K562 (cell line): Measurements from ENCODE around the gene BCAP31. TPM values are rescaled to one million over a fixed set of nuclear protein-coding genes. Genes with fewer than 3 reads are reported as not detected.
A peak's percentile ranks its signal among the peaks of the same experiment; 100 is the strongest.

Source experiments
- CTCFL ChIP-seq: IDR thresholded peaks from 2 replicates; pipeline ENCODE4 v1.6.1; 2011; ENCODE audit warnings: borderline replicate concordance, low read depth, mild to moderate bottlenecking, moderate library complexity, low read length; ENCODE audit not compliant: insufficient read depth, poor library complexity, severe bottlenecking
- DEAF1 ChIP-seq: fragments of 450-650 bp; formaldehyde crosslinking; IDR thresholded peaks from 2 replicates; pipeline ENCODE4 v1.4.0; 2020; ENCODE audit warnings: mild to moderate bottlenecking, moderate library complexity
- ERF ChIP-seq: fragments of 450-650 bp; formaldehyde crosslinking; IDR thresholded peaks from 2 replicates; pipeline ENCODE4 v1.4.0; 2020; ENCODE audit warnings: mild to moderate bottlenecking, mixed read lengths
- GATAD2A ChIP-seq: fragments of 450-650 bp; IDR thresholded peaks from 2 replicates; pipeline ENCODE4 v1.6.1; 2017
- KLF16 ChIP-seq: IDR thresholded peaks from 2 replicates; pipeline ENCODE4 v1.6.1; 2016; ENCODE audit warnings: antibody characterized with exemption
- PHF21A ChIP-seq: fragments of 450-650 bp; IDR thresholded peaks from 2 replicates; pipeline ENCODE4 v1.6.1; 2017; ENCODE audit warnings: low read depth, borderline replicate concordance
- RAD21 ChIP-seq, 2 experiments: fragments of 250-450 bp in 1 of 2; fragments of 450-650 bp in 1 of 2; sonication (Bioruptor Pico) in 1 of 2; formaldehyde crosslinking in 1 of 2; IDR thresholded peaks in 1 of 2; conservative IDR thresholded peaks in 1 of 2; 2 replicates each; pipeline versions ENCODE4 v1.4.0 to v1.8.0; 2020 to 2022; ENCODE audit warnings: mild to moderate bottlenecking in 2 of 2, moderate library complexity in 1 of 2
- RB1 ChIP-seq: fragments of 450-650 bp; IDR thresholded peaks from 2 replicates; pipeline ENCODE4 v1.6.1; 2017; ENCODE audit warnings: low read depth, mild to moderate bottlenecking
- SMAD3 ChIP-seq: fragments of 450-650 bp; formaldehyde crosslinking; conservative IDR thresholded peaks from 2 replicates; pipeline ENCODE4 v1.4.0; 2020; ENCODE audit warnings: mild to moderate bottlenecking
- SMC3 ChIP-seq: conservative IDR thresholded peaks from 2 replicates; pipeline ENCODE4 v1.6.1; 2011; ENCODE audit warnings: low read depth, low read length, improper control_type of control experiment; ENCODE audit not compliant: insufficient read depth
- SRSF7 ChIP-seq: fragments of 200-400 bp; formaldehyde crosslinking; optimal IDR thresholded peaks from 2 replicates; pipeline ENCODE3; 2017; ENCODE audit warnings: mild to moderate bottlenecking, low read depth, low read length
- UBTF ChIP-seq, 2 experiments: IDR thresholded peaks; 2 replicates each; pipeline ENCODE4 v1.6.1; 2012; ENCODE audit warnings: improper control_type of control experiment in 2 of 2, low read depth in 2 of 2, low read length in 2 of 2, borderline replicate concordance in 1 of 2
- polyA plus RNA-seq, 8 experiments: library from polyadenylated mRNA; depleted of rRNA in 4 of 8; stranded (reverse) in 5 of 8; unstranded in 3 of 8; fragments of >200 nt; fragmentation: Nextera tagmentation in 2 of 8; fragmentation: Illumina TruSeq in 1 of 8; extraction: Ambion mirVana in 2 of 8; extraction: Trizol in 1 of 8; gene quantifications; 2 replicates each; pipeline versions ENCODE4 v1.2.1 to v1.2.3, GENCODE V29; 2011 to 2014; ENCODE audit warnings: inconsistent platforms in 1 of 8, missing spikeins in 1 of 8
- total RNA-seq, 7 experiments: library from RNA; depleted of rRNA in 6 of 7; stranded (reverse); fragments of >200 nt in 6 of 7; fragmentation: Illumina TruSeq in 2 of 7; extraction: Trizol in 2 of 7; gene quantifications; 2 replicates each; pipeline versions ENCODE4 v1.2.1 to v1.2.3, GENCODE V29; 2011 to 2021; ENCODE audit warnings: low replicate concordance in 1 of 7
- TF ChIP-seq, protein P1 (sequence below), 3 experiments: IDR thresholded peaks in 2 of 3; conservative IDR thresholded peaks in 1 of 3; 2 replicates each; pipeline ENCODE4 v1.5.1; 2011 to 2012; ENCODE audit warnings: low read length in 3 of 3, mild to moderate bottlenecking in 3 of 3, control low read depth in 2 of 3, improper control_type of control experiment in 1 of 3, inconsistent platforms in 1 of 3, low read depth in 1 of 3, mixed read lengths in 1 of 3, moderate library complexity in 1 of 3; ENCODE audit not compliant: insufficient read depth in 2 of 3

BCAP31 gene
- total and polyA plus RNA-seq, 9 of the 15 experiments (the other 6 are each of a cell fraction or from before 2014, with no cell fraction given) = 156 to 683 (median 188) TPM

GRCh38 chrX:153763989-153764755, 40.0 kb upstream of the BCAP31 start, which contains the start of gene PLXNB3 (continued):
- peak; percentile 51 for TF ChIP-seq DEAF1 (CRISPR knock-in tag)
- TF ChIP-seq, protein P1, sequence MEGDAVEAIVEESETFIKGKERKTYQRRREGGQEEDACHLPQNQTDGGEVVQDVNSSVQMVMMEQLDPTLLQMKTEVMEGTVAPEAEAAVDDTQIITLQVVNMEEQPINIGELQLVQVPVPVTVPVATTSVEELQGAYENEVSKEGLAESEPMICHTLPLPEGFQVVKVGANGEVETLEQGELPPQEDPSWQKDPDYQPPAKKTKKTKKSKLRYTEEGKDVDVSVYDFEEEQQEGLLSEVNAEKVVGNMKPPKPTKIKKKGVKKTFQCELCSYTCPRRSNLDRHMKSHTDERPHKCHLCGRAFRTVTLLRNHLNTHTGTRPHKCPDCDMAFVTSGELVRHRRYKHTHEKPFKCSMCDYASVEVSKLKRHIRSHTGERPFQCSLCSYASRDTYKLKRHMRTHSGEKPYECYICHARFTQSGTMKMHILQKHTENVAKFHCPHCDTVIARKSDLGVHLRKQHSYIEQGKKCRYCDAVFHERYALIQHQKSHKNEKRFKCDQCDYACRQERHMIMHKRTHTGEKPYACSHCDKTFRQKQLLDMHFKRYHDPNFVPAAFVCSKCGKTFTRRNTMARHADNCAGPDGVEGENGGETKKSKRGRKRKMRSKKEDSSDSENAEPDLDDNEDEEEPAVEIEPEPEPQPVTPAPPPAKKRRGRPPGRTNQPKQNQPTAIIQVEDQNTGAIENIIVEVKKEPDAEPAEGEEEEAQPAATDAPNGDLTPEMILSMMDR (IDR thresholded peaks at IDR 0.05 in 2 of 3, conservative IDR thresholded peaks at IDR 0.05 in 1 of 3; ENCODE audit: insufficient read depth in 2 of 3, low read depth in 1 of 3, low read length in 3 of 3) = peak; percentile 70 to 81 (median 75)
- no peak for TF ChIP-seq KLF16
- peak; percentile 69; the same call in 1 of the 2 replicates for TF ChIP-seq GATAD2A
- TF ChIP-seq SMC3 = peak; percentile 73
- no peak for TF ChIP-seq UBTF (IDR thresholded peaks at IDR 0.05; ENCODE audit: borderline replicate concordance in 1 of 2, low read depth in 2 of 2, low read length in 2 of 2)
- peak; percentile 3 for TF ChIP-seq CTCFL
- no peak for TF ChIP-seq SMAD3 (CRISPR knock-in tag)
- no peak for TF ChIP-seq SRSF7
- TF ChIP-seq RB1 = no peak
- TF ChIP-seq ERF (CRISPR knock-in tag) = 0 out of 2 replicates have a peak, but pooled peaks have one; percentile 44
- TF ChIP-seq RAD21 (CRISPR knock-in tag; conservative IDR thresholded peaks at IDR 0.05 in 1 of 2, IDR thresholded peaks at IDR 0.05 in 1 of 2) = peak; percentile 60 to 80
- no peak for TF ChIP-seq PHF21A
